ENCODE measurements around the gene FOXP4. TPM values are rescaled to one million over a fixed set of nuclear protein-coding genes. Genes with fewer than 3 reads are reported as not detected.

Gene FOXP4
- total RNA-seq, 3 donors from 2014 or later: 5.1 to 11.0 (median 5.6) TPM

DNA sequence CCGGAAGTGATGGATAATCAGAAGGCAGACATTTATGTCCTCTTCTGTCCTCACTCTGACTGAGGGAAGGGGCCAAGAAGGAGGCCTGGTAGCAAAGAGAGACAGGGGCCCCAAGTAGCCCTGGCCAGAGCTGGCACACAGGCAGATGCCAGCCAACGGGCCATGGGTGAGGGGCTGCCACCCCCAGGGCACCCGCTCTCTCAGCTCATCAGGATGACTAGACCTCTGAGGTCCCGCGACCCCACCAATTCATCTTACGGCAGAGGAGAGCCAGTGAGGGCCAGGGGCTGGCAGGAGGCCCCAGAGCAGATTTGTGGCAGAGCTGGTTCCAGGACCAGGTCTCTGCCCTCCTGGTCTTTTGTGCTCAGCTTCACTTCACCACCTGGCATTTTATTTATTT is 49.0 kb downstream of the FOXP4 start:
- Histone ChIP-seq H3K4me1 (no peaks in the 10 kb centered on the region), H3K27me3 (no peaks in the 10 kb centered on the region), H3K9me3 (no peaks in the 10 kb centered on the region), H3K36me3 (peaks cover 2% of the 10 kb centered on the region), H3K27ac (peak overlapping the region in 1 of 2 donors; percentile 25), H3K4me3 (no peak overlapping the region)
- TF ChIP-seq CTCF (IDR thresholded peaks at IDR 0.05) (no peak), POLR2A (IDR thresholded peaks at IDR 0.05) (no peak), POLR2AphosphoS5 (IDR thresholded peaks at IDR 0.05) (no peak)
- intact Hi-C loops (cut with DNase I; ENCODE audit: low total_unique reads): loop anchor here (10.0 kb wide), 1 partner anchor 230 kb away; no protein-coding TSS in a partner anchor
- DNase-seq (ENCODE audit: low spot score in 2 of 2): no peak

- Histone ChIP-seq H3K4me1 (no peaks in the 10 kb centered on the region), H3K9me3 (no peaks in the 10 kb centered on the region), H3K27ac (no peak overlapping the region), H3K27me3 (no peaks in the 10 kb centered on the region), H3K4me3 (no peak overlapping the region), H3K36me3 (no peaks in the 10 kb centered on the region)
- intact Hi-C loops (cut with DNase I; ENCODE audit: low total_unique reads): loop anchor here (10.0 kb wide), 1 partner anchor 231 kb away; no protein-coding TSS in a partner anchor
- DNase-seq (ENCODE audit: low spot score in 2 of 2): no peak
- TF ChIP-seq POLR2AphosphoS5 (IDR thresholded peaks at IDR 0.05) (no peak), CTCF (IDR thresholded peaks at IDR 0.05) (no peak), POLR2A (IDR thresholded peaks at IDR 0.05) (no peak)
These were observed 50.0 kb downstream of the FOXP4 start for GRCh38 chr6:41596096-41596685.

- Histone ChIP-seq H3K27me3 (no peaks in the 10 kb centered on the region), H3K27ac (no peak overlapping the region), H3K9me3 (no peaks in the 10 kb centered on the region), H3K36me3 (no peaks in the 10 kb centered on the region), H3K4me1 (no peaks in the 10 kb centered on the region), H3K4me3 (no peak overlapping the region)
- no peak for DNase-seq (ENCODE audit: low spot score in 2 of 2)
- TF ChIP-seq POLR2A (IDR thresholded peaks at IDR 0.05): no peak
- intact Hi-C loops (cut with DNase I; ENCODE audit: low total_unique reads): loop anchor here (10.0 kb wide), 1 partner anchor 232 kb away; no protein-coding TSS in a partner anchor
These were observed 50.6 kb downstream of the FOXP4 start for GRCh38 chr6:41596807-41597206.

DNA sequence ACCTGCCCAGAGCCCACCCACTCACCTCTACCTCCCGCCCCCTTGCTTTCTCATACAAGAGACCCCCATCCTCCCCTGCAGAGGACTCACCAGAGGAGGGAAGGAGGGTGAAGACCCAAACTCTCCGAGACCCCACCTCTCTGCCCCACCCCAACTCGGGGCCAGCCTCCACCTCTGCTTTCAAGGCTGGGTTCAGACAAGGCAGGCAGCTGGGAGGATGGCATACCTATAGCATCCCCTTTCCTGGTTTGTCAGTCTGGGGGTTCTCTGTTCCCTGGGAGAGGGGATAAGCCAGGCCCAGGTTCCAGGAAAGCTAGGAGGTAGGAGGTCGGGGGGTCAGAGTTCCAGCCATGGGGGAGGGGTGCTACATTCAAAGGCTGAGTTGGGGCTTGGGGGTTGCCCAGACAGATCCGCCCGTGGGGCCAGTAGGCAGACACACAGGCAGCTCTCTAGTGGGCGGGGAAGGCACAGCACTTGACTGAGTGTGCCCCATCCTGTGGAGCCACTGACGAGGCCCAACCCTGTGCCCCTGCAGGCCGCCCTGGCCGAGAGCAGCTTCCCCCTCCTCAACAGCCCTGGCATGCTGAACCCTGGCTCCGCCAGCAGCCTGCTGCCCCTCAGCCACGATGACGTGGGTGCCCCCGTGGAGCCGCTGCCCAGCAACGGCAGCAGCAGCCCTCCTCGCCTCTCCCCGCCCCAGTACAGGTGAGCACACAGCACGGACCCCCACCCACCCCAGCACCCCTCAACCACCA is 51.2 kb downstream of the FOXP4 start:
- Histone ChIP-seq H3K4me1 (no peaks in the 10 kb centered on the region), H3K36me3 (no peaks in the 10 kb centered on the region), H3K27me3 (no peaks in the 10 kb centered on the region), H3K9me3 (no peaks in the 10 kb centered on the region), H3K27ac (no peak overlapping the region), H3K4me3 (no peak overlapping the region)
- intact Hi-C loops (cut with DNase I; ENCODE audit: low total_unique reads): loop anchor here (10.0 kb wide), 1 partner anchor 233 kb away; no protein-coding TSS in a partner anchor
- no peak for DNase-seq (ENCODE audit: low spot score in 2 of 2)
- no peak for TF ChIP-seq POLR2AphosphoS5 (IDR thresholded peaks at IDR 0.05)
- no peak for TF ChIP-seq POLR2A (IDR thresholded peaks at IDR 0.05)
- no peak for TF ChIP-seq CTCF (IDR thresholded peaks at IDR 0.05)

DNA sequence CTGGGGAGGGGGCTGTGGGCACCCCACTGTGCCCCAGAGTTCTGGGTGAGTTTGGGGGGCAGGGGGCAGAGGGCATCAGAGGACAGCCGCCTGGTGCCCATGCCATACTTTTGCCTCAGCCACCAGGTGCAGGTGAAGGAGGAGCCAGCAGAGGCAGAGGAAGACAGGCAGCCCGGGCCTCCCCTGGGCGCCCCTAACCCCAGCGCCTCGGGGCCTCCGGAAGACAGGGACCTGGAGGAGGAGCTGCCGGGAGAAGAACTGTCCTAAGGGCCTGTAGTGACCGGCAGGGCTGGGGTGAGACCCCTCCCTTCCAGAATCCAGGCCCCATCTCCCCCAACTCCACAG is 52.5 kb downstream of the FOXP4 start:
- Histone ChIP-seq H3K4me3 (no peak overlapping the region), H3K27me3 (no peaks in the 10 kb centered on the region), H3K4me1 (peaks cover 0 to 6% of the 10 kb centered on the region in 2 donors), H3K9me3 (no peaks in the 10 kb centered on the region), H3K36me3 (no peaks in the 10 kb centered on the region), H3K27ac (no peak overlapping the region)
- intact Hi-C loops (cut with DNase I; ENCODE audit: low total_unique reads): loop anchor here (10.0 kb wide), 1 partner anchor 234 kb away; no protein-coding TSS in a partner anchor
- DNase-seq (ENCODE audit: low spot score in 2 of 2): no peak
- TF ChIP-seq POLR2AphosphoS5 (IDR thresholded peaks at IDR 0.05) (no peak), POLR2A (IDR thresholded peaks at IDR 0.05) (no peak)

All from breast epithelium (tissue), 4 donors.